HG03378 (cell line): ENCODE measurements around the gene ZFP3.
"Not testable (repeated sequence)": the region's sequence is repeated elsewhere in the genome, so short reads cannot be mapped to it uniquely, and the experiment has no call there.

Experiments used
- ATAC-seq: cut with Tn5 transposase; IDR thresholded peaks from one replicate; pipeline ENCODE4 v1.9.1; 2021; ENCODE audit warnings: mild to moderate bottlenecking, moderate library complexity; ENCODE audit not compliant: unreplicated experiment

ZFP3 gene

DNA sequence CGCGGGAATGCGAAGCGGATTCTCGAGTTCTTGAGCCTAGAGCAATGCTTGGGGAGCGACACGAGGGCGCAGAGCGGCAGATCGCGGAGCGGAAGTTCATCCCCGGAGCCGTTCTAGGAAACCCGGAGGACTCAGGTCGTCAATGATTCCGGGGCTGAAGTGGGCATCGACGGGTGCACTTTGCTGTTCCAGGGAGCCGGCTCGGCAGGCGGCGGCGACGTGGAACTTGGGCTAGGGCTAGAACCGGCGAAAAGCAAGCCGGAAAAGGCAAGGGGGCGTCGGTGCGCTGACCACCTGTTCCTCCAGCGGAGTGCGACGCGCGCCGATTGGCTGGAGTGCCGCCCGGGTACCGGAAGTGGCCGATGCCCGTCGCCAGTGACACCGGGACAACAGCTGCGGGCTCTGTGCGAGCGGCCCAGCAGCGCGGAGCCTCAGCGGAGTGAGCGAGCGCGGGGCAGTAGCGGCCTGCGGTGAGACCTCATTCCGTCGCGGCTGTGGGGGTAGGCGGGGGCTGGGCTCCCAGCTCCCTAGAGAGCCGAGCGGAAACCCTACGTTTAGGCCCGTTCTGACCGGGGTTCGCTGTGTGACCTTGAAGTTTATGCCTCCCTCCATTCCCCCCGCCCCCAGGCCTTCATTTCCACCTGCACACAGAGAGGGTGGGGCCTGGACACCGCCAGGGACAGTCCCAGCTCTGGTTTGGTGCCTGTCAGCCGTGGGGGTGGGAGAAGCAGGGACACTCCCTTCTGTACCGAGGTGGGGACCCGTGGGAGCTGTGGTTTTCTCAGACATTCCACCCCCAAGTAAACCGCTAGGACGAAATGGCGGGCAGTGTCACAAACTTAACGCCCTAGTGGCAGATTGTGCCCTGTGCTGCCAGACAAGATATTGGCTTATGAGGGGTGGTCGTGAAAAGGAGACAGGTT is at the start of gene ZFP3:
TSS of gene ZFP3 (plus strand) at position 362 of the 923 bp plus-strand sequence. CDS start 13,038 bp downstream, outside the sequence.
- peak; percentile 62 for ATAC-seq

DNA sequence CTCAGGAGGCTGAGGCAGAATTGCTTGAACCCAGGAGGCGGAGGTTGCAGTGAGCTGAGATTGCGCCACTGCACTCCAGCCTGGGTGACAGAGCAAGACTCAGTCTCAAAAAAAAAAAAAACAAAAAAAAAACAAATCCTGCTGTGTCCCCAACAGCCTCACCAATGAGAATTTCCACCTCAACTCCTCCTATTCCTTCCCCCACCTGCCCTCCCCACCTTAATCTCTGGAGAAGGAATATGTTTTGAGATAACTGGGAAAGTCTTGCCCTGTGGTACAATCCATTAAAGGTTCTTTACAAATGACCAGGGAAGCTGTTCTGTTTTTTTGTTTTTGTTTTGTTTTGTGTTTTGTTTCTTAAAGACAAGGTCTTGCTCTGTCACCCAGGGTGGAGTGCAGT is 48.1 kb upstream of the ZFP3 start:
- not testable (repeated sequence) for ATAC-seq

DNA sequence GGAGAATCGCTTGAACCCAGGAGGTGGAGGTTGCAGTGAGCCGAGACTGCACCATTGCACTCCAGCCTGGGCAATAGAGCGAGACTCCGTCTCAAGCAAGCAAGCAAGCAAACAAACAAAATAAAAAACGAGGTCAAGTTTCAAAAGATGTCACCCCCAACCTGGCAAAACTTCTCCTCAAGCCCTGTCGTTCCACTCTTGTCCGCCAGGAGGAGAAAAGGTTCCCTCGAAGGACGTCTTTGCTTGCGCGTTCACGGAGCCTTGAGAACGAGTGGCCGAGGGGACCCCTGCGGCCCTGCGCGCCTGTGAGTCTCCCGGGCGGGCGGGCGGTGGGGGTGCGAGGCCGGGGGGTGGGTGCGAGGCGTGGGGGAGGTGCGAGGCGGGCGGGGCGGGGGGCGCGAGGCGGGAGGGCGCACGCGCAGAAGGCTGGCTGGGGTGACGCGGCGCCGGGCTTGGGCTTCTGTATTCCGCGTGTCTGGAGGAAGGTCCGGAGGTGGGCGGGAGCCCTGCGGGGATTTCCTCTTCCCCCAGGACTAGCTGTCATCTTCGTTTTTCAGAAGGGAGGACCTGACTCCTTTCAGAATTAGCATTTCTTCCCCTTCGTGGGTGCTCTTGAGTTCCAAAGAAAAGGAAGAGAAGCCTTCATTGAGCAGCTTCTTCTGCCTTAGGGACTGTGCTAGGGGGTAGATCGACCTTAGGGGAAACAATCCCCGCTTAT is 46.7 kb upstream of the ZFP3 start:
- no peak for ATAC-seq

DNA sequence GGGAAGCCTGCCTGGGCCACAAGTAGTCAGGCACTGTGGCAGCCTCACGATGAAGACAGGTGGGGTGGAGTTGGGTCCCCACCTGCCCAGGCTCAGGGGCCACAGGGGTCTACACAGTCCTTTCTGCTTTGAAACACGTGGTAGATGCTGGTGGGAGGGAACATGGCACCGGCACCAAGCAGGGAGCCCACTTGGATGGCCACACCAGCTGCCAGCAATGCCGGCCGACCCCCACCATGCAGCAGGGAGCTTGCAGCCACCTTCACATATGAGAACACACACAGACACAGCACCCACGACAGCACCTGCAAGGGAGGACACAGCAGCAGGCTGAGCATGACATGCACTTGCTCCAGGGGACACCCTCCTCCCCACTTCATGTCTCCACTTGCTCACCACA is 45.4 kb upstream of the ZFP3 start:
- ATAC-seq: no peak

DNA sequence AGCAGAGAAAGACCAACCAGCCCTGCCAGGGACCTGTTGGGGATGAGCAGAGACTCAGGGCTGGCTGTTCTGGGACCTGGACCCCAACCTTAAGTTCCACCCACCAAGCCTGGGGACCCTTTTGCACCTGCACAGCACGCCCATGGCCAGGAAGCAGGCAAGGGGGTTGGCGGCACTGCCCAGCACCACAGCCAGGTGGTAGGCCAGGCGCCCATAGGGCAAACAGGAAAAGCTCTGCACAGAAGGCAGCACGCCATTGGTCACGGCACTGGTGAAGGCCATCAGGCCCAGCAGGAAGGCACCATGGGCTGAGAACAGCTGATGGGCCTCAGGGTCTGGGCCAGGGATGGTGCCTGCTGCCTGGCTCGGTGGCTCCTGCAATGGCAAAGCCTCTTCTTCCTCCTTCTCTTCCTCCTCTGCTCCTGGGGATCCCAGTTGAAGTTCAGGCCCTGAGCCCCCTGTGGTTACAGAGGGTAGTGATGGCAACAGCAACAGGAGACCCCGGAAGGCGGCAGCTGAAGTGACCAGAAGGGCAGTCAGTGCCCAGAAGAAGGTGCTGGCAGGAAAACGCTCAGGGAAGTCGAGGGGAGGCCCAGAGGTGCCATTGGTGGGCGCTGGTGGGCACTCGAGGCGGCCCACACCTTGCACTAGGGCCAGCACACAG is 44.8 kb upstream of the ZFP3 start:
- no peak for ATAC-seq

DNA sequence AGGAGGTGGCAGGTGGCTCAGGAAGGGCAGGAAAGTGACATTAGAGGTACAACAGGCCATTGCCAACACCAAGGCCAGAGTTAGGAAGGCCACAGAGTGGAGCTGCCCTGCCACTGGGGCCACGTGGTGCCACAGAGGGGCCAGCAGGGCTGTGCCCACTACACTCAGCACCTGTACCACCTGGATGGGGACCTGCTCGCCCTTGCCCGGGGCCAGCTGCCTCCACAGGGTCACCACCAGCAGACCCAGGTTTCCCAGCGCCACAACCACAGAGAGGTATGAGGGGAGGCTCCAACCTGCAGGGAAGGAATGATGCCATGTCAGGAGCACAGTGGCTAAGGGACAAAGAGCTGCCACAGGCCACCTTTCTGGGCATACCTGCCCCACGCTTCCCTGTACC is 44.2 kb upstream of the ZFP3 start:
- ATAC-seq: no peak

DNA sequence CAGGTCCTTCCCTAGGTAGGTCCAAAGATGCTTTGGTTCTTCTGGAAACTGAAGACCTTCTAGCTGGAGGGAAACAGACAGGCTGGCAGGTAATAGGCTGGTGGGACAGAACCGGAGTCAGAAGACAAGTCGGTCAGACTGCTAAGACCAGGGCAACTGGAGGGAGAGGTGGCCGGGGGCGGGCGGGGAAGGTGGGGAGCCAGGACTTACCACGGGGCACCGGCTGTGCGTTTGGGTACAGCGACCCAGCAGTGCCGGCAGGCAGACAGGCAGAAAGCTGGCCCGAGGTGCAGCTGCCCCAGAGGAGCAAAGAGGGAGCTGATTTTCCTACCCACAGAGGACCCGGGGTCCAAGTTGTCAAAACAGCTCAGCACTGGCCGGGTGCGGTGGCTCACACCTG is 43.6 kb upstream of the ZFP3 start:
- ATAC-seq: no peak

DNA sequence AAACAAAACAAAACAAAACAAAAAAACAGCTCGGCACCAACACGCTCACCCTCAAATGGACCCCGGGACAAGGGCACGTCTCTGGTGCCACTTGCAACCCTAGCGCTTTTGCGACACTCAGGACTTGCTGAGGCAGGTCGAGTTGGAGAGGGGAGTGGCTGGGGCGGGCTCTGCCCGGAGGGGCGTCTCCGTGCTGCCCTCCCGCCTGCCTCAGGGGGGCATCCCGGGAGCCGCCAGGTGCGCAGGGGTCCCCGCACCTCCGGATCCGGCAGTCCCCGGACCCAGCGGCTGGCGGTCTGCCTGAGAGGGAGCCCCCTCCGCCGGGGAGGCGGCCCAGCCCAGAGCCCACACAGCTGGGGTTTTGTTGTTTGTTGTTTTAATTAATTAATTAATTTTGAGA is 43.0 kb upstream of the ZFP3 start, which contains the start of gene SLC52A1:
TSS of gene SLC52A1 (minus strand) at position 112 of the 400 bp plus-strand sequence. CDS start 820 bp downstream, outside the sequence.
- no peak for ATAC-seq

DNA sequence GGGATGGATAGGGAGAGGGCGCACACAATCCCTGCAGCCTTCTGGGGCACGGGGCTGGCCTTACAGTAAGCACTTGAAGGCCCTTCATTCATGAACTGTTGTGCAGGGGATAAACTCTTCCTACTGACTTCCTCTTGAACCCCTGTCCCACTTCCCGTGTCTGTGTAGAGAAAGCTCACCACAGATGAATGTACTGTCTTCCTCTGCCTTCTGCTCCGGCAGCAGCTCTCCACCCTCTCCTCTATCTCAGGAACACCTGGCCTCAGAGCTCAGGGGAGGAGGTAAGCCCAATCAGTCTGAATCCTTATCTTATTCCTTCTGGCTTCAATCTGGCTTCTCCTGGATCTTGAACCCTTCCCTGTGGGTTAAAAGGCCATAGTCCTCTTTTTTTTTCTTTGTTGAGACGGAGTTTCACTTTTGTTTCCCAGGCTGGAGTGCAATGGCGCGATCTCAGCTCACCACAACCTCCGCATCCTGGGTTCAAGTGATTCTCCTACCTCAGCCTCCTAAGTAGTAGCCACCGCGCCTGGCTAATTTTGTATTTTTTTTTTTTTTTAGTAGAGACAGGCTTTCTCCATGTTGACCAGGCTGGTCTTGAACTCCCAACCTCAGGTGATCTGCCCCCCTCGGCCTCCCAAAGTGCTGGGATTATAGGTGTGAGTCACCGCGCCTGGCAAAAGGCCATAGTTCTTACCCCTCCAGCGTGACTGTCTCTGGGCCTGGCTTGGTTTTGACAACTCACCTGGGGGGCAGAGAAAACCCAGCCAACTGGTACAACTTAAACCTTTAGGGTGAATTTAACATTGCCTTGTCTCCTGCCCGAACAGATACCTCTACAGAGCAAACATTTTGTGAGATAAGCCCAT is 35.9 kb upstream of the ZFP3 start:
- no peak for ATAC-seq

DNA sequence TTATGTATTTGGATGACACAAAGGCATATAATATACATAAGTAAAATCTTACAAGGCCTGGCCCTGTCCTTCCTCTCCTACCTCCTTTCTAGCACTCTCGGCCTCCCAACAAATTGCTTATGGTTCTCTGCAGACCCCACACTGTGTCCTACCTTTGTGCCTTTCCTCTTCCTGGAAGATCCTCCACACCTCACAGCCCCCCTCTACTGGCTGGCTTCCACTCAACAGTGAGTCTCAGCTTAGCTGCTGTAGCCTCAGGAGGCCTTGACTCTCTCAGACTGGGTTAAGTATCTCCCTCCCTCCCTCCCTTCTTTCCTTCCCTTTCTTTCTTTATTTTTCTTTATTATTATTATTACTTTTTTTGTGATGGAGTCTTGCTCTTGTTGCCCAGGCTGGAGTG is 34.7 kb upstream of the ZFP3 start:
- no peak for ATAC-seq

DNA sequence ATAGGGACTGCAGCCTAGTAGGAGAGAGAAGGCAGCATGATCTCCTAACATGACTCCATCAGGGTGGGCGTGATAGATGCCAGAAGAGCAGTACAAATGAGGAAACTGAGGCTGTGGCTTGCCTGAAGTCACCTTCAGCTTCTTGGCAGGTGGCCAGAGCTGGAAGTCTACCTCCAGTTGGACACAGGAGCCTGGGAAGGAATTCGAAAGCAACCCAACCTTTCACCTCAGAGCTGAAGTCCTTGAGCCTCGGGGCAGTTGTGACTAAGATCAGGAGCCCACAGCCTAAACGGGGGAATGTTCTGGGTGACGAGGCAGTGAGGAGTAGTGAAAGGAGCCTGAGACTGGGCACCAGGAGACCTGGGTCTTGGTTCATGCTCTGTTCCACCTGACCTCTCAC is 33.6 kb upstream of the ZFP3 start:
- ATAC-seq: no peak

DNA sequence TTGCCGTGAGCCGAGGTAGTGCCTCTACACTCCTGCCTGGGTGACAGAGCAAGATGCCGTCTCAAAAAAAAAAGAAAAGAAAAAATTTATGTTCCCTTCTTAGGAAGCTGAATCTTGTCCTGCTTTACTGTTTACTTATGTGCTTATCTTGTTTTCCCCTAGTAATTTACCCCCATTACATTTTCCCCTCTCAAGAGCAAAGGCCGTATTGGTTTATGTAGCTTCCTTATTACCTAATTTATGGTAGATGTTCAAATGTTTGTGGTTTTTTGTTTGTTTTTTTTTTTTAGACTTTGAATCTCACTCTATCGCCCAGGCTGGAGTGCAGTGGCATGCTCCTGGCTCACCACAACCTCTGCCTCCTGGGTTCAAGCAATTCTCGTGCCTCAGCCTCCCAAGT is 32.8 kb upstream of the ZFP3 start:
- no peak for ATAC-seq

DNA sequence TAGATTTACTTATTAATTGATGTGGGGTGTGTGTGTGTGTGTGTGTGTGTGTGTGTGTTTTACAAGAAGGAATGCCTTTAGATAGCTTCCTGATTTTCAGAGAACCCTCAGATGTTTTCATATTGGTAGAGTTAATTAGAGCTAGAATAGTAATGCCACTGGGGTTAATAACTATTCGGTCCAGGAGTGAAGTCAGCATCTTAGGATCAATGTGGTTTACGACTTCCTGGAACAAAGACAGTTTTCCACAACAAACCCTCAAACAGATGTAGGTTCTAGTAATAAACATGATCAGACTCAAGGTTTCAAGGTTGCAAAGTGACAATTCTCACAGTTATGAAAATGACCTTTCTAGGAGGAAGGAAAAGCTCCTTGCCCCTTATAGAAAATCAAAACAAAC is 30.8 kb upstream of the ZFP3 start:
- no peak for ATAC-seq

DNA sequence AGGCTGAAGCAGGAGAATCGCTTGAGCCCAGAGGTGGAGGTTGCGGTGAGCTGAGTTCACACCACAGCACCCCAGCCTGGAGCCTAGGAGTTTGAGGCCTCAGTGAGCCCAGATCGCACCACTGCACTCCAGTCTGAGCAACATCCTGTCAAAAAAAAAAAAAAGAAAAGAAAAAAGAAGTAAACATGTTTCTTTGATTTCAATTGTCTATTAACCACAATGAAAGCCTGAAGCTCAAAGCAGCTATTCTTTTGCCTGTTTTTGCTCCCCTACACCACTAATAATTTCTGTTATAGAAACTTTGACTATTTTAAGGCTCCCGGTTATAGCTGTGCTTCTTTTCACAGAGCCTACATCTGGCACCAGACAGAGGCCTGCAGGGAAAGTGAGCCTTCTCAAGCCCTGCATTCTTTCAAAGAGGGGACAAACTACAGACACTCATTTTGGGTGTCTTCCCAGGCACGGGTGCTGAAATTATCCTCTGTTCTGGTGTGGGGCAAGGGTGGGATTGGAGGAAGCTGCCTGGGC is 28.9 kb upstream of the ZFP3 start:
- no peak for ATAC-seq

DNA sequence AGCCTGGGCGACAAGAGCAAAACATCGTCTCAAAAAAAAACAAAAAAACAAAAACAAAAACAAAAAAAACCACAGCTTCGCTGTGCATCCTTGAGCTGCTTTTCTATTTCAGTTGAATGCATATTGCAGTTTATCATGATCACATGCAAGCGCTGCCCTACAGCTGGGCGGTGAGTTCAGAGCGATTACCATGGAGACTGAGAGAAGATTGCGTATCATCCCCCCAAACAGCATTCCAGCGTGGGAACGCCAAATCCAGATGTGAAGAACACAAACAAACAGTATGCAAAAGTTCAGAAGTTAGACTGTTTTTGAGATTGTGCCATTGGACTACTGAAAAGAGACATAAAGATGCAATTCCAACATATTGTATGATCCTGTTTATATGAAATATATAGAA is 28.0 kb upstream of the ZFP3 start:
- no peak for ATAC-seq

DNA sequence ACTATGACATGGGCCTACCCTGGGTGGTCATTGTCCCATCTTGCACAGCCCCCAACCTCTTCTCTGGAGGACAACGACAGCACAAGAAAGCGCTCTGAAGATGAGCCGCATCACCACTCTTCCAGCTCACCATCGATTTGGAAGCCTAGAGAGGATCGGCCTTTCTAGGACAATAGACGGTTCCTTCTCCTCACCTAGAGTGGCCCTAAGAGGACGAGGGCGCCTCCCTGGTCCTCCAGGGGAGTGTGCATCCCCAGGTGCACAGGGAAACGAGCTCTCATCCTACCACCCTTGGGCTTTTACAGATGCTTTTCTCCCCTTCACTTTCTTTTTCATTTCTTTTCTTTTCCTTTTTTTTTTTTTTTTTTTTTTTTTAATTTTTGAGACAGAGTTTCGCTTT is 22.7 kb upstream of the ZFP3 start:
- no peak for ATAC-seq

DNA sequence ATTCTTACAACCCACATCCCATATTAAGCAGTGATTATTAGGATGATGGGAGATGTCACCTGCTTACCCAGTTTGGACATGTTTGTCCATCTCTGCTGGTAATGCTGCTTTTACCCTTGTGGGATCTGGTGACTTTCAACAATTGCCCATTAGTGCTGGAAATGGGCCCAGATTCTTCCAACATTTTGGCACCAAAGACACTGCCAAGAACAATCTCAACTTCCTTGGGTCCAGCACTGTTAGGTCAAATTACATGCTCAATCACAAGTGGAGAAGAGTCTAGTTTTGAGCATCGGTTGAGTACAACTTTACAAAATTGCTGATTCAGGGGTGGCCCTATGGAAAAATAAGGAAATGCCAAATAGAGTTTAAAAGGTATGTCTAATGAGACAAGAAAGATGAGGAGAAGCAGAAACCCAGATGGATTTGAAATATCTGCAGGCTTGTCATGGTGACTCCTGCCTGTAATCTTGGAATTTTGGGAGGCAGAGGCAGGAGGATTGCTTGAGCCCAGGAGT is 13.0 kb upstream of the ZFP3 start:
- ATAC-seq: no peak

DNA sequence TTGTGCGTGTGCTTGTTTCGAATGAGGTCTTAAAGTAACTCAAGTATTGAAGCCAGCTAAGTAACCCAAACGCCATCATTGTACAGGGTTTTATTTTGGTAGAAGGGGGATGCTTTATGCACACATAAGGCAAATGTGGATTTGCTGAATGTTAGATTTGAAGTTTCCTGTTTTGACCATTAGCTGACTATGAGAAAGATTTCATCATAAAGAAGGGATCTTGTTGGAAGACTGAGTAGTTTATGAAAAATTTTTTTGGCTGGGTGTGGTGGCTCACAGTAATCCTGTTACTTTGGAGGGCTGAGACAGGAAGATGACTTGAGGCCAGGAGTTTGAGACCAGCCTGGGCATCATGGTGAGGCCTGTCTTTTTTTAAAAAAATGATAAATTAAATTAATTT is 10.0 kb upstream of the ZFP3 start:
- no peak for ATAC-seq

DNA sequence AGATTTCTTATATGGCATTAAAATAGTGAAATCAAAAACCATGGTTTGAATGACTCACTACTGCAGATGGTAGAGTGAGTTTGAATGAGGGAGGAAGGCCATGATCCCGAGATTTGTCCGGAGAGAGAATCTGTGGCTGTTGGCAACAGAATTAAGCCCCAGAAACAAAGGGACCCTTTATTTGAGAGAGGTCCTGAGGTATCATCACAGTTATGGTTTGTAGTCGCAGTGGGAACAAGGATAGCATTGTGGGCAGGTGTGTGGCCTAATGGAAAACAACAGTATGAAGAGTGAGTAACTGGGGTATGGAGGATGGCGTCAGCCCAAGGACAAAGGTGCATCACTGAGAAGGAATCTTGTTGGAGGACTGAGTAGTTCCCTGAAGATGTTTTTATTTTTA is 8.5 kb upstream of the ZFP3 start:
- ATAC-seq: no peak

DNA sequence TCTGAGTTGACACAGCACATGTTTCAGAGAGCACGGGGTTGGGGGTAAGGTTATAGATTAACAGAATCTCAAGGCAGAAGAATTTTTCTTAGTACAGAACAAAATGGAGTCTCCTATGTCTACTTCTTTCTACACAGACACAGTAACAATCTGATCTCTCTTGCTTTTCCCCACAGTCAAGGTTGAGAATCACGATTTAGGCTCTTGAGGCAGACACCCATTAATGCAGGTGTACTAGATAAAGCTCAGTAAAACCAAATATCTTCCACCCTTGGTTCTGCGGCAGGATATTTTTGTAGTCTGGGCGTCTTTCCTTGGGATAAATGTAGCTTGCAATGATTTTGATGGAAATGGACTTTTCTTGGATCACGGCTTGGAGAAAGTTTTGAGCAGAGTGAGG is 2.8 kb upstream of the ZFP3 start:
- ATAC-seq: not testable (repeated sequence)
